Tibial nerve (tissue), 4 donors: ENCODE data around the gene SLIT1. TPM values are rescaled to one million over a fixed set of nuclear protein-coding genes. Genes with fewer than 3 reads are reported as not detected.

Experiments
- DNase-seq, 2 donors: peaks; one replicate each; pipeline ENCODE4 v3.0.0-alpha.2; 2019; ENCODE audit warnings: low spot score in 2 of 2
- H3K27ac ChIP-seq, 4 donors: fragments of 200-600 bp; sonication (generic) in 3 of 4; one replicate each; pipeline ENCODE4 v1.5.1; 2017 to 2019; ENCODE audit warnings: mild to moderate bottlenecking in 1 of 4
- H3K27me3 ChIP-seq, 2 donors: fragments of 200-600 bp; sonication (generic) in 1 of 2; one replicate each; pipeline versions ENCODE4 v1.5.1 to v1.6.0; 2017 to 2019
- H3K36me3 ChIP-seq, 3 donors: fragments of 200-600 bp; sonication (generic); one replicate each; pipeline ENCODE4 v1.5.1; 2018 to 2019
- H3K4me1 ChIP-seq, 4 donors: fragments of 200-600 bp; sonication (generic) in 3 of 4; one replicate each; pipeline ENCODE4 v1.5.1; 2017 to 2019
- H3K4me3 ChIP-seq, 4 donors: fragments of 200-600 bp; sonication (generic) in 3 of 4; one replicate each; pipeline ENCODE4 v1.5.1; 2017 to 2019; ENCODE audit warnings: mild to moderate bottlenecking in 1 of 4, moderate library complexity in 1 of 4
- H3K9me3 ChIP-seq, 4 donors: fragments of 200-600 bp; sonication (generic) in 3 of 4; one replicate each; pipeline ENCODE4 v1.5.1; 2017 to 2019
- EP300 ChIP-seq, 2 donors: sonication (generic); formaldehyde crosslinking; IDR thresholded peaks; one replicate each; pipeline ENCODE4 v1.6.1; 2017; ENCODE audit warnings: antibody characterized with exemption in 2 of 2, mild to moderate bottlenecking in 1 of 2
- POLR2A ChIP-seq, 2 donors: fragments of 450-650 bp; IDR thresholded peaks; one replicate each; pipeline ENCODE4 v1.6.1; 2017; ENCODE audit warnings: antibody characterized with exemption in 2 of 2, mild to moderate bottlenecking in 2 of 2, moderate library complexity in 2 of 2
- WGBS, 2 donors: methylation state at CpG; one replicate each; pipeline ENCODE4 v1.1.5; 2018; 5-methylcytosine and 5-hydroxymethylcytosine counted together
- total RNA-seq, 4 donors: library from RNA; depleted of rRNA; stranded (reverse); fragments of >200 nt; gene quantifications; one replicate each; pipeline ENCODE4 v1.1.0, GENCODE V29; 2016
- TF ChIP-seq, protein P1 (sequence below), 5 experiments: fragments of 200-600 bp in 3 of 5; fragments of 450-650 bp in 2 of 5; sonication (generic) in 3 of 5; IDR thresholded peaks; one replicate each; pipeline ENCODE4 v1.5.1; 2016 to 2019; ENCODE audit warnings: antibody characterized with exemption in 5 of 5, mild to moderate bottlenecking in 3 of 5, moderate library complexity in 2 of 5

SLIT1 gene
- total RNA-seq, 4 donors from 2014 or later = 0.78 to 3.1 (median 1.3) TPM

DNA sequence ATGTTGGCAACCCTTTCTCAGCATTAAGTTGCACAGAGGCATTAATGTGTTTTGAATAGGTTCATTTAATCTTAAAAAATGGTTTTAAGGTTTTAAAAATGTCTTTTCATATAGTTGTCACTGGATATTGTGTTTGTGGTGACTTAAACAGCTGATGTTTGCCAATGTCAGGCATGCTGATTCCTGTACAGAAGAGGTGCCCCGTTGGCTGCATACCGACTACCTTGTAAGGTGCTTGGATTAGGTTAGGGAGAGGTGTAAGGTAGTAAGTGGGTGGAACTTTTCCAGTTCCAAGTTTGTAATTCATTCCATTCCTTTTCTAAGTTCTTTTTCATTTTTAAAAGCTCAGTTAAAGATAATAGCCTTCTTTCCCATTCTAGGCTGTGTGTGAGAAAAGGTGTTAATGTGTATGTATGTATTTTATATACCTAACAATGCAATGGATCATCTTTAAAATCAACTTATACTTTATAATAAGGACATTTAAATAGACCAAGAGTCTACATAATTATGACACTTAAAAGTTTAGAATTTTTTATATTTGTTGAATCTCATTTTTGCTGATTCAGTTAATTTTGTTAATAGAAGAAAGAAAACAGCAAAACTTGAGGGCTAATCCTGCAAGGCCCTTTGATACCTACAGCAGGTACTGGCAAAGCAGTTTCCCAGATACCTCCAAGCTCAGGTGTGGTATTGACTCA is 198.5 kb downstream of the SLIT1 start:
- no peaks in the 10 kb centered on the region for H3K9me3 ChIP-seq
- no peak overlapping the region for H3K27ac ChIP-seq
- H3K36me3 ChIP-seq = peaks cover 0 to 4% (median 0%) of the 10 kb centered on the region in 3 donors
- no peak overlapping the region for H3K4me3 ChIP-seq
- no peak for TF ChIP-seq EP300 (IDR thresholded peaks at IDR 0.05)
- TF ChIP-seq, protein P1, sequence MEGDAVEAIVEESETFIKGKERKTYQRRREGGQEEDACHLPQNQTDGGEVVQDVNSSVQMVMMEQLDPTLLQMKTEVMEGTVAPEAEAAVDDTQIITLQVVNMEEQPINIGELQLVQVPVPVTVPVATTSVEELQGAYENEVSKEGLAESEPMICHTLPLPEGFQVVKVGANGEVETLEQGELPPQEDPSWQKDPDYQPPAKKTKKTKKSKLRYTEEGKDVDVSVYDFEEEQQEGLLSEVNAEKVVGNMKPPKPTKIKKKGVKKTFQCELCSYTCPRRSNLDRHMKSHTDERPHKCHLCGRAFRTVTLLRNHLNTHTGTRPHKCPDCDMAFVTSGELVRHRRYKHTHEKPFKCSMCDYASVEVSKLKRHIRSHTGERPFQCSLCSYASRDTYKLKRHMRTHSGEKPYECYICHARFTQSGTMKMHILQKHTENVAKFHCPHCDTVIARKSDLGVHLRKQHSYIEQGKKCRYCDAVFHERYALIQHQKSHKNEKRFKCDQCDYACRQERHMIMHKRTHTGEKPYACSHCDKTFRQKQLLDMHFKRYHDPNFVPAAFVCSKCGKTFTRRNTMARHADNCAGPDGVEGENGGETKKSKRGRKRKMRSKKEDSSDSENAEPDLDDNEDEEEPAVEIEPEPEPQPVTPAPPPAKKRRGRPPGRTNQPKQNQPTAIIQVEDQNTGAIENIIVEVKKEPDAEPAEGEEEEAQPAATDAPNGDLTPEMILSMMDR (IDR thresholded peaks at IDR 0.05) = no peak
- TF ChIP-seq POLR2A (IDR thresholded peaks at IDR 0.05) = no peak
- 92 to 96% methylated on average over 2 of the region's 2 CpGs for WGBS, 2 donors
- no peak for DNase-seq
- H3K4me1 ChIP-seq = peaks cover 0 to 4% (median 2%) of the 10 kb centered on the region in 4 donors
- H3K27me3 ChIP-seq = no peaks in the 10 kb centered on the region

GRCh38 chr10:96986200-96986856 is 199.4 kb downstream of the SLIT1 start:
- 84 to 100% methylated on average over 6 of the region's 6 CpGs for WGBS, 2 donors
- no peak overlapping the region for H3K27ac ChIP-seq
- no peaks in the 10 kb centered on the region for H3K9me3 ChIP-seq
- H3K36me3 ChIP-seq = peaks cover 0 to 13% (median 4%) of the 10 kb centered on the region in 3 donors
- H3K27me3 ChIP-seq = no peaks in the 10 kb centered on the region
- DNase-seq = no peak
- TF ChIP-seq POLR2A (IDR thresholded peaks at IDR 0.05) = no peak
- H3K4me3 ChIP-seq = no peak overlapping the region
- peaks cover 0 to 4% (median under 1%) of the 10 kb centered on the region in 4 donors for H3K4me1 ChIP-seq

DNA sequence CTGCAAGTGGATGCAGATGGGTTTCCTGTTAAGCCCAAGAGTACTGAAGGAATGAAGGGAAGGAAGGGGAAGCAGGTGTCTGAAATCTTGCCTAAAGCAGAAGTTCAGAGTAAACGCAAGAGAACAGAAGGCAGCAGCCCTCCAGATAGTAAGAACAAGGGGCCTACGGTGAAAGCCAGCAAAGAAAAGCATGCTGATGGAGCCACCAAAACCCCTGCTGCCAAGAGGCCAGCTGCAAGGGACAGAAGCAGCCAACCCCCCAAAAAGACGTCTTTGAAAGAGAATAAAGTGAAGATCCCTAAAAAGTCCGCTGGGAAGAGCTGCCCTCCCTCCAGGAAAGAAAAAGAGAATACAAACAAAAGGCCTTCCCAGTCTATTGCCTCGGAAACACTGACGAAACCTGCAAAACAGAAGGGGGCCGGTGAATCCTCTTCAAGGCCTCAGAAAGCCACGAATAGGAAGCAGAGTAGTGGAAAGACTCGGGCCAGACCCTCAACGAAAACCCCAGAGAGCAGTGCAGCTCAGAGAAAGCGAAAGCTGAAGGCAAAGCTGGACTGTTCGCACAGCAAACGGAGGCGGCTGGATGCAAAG is 201.1 kb downstream of the SLIT1 start:
- peak overlapping the region in 3 of 4 donors; percentile 1 to 24 (median 6) for H3K4me3 ChIP-seq
- WGBS, 2 donors = 37 to 48% methylated on average over 14 of the region's 14 CpGs

DNA sequence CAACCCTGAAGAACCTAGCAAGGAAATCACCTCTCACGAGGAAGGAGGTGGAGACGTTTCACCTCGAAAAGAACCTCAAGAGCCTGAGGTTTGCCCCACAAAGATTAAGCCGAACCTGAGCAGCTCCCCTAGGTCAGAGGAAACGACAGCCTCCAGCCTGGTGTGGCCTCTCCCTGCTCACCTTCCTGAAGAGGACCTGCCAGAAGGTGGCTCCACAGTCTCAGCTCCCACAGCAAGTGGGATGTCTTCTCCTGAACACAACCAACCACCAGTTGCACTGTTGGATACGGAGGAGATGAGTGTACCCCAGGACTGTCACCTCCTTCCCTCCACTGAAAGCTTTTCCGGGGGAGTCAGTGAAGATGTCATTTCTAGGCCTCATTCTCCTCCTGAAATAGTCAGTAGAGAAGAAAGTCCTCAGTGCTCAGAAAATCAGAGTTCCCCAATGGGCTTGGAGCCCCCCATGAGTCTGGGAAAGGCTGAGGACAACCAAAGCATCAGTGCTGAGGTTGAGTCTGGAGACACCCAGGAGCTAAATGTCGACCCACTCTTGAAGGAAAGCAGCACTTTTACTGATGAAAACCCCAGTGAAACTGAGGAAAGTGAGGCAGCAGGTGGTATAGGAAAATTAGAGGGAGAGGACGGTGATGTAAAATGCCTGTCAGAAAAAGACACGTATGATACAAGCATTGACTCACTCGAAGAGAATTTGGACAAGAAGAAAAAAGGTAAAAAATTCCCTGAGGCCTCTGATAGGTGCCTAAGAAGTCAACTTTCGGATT is 203.4 kb downstream of the SLIT1 start:
- DNase-seq = no peak
- TF ChIP-seq EP300 (IDR thresholded peaks at IDR 0.05) (no peak), POLR2A (IDR thresholded peaks at IDR 0.05) (no peak)
- TF ChIP-seq, protein P1 (IDR thresholded peaks at IDR 0.05) = no peak
- H3K4me1 ChIP-seq = peaks cover 0 to 4% (median 0%) of the 10 kb centered on the region in 4 donors
- peaks cover 0 to 24% (median 13%) of the 10 kb centered on the region in 3 donors for H3K36me3 ChIP-seq
- no peaks in the 10 kb centered on the region for H3K27me3 ChIP-seq
- 91 to 97% methylated on average over 12 of the region's 12 CpGs for WGBS, 2 donors
- H3K9me3 ChIP-seq = no peaks in the 10 kb centered on the region
- H3K4me3 ChIP-seq = no peak overlapping the region
- H3K27ac ChIP-seq = no peak overlapping the region

More for the DNA sequence above, 201.1 kb downstream of the SLIT1 start:
- peak overlapping the region in 2 of 4 donors; percentile 34 to 44 for H3K27ac ChIP-seq
- peaks cover 0 to 24% (median 13%) of the 10 kb centered on the region in 3 donors for H3K36me3 ChIP-seq
- H3K9me3 ChIP-seq = no peaks in the 10 kb centered on the region
- DNase-seq = no peak
- H3K4me1 ChIP-seq = peaks cover 0 to 4% (median 0%) of the 10 kb centered on the region in 4 donors
- TF ChIP-seq POLR2A (IDR thresholded peaks at IDR 0.05) (no peak), EP300 (IDR thresholded peaks at IDR 0.05) (no peak)
- TF ChIP-seq, protein P1 (IDR thresholded peaks at IDR 0.05) = no peak
- H3K27me3 ChIP-seq = no peaks in the 10 kb centered on the region

DNA sequence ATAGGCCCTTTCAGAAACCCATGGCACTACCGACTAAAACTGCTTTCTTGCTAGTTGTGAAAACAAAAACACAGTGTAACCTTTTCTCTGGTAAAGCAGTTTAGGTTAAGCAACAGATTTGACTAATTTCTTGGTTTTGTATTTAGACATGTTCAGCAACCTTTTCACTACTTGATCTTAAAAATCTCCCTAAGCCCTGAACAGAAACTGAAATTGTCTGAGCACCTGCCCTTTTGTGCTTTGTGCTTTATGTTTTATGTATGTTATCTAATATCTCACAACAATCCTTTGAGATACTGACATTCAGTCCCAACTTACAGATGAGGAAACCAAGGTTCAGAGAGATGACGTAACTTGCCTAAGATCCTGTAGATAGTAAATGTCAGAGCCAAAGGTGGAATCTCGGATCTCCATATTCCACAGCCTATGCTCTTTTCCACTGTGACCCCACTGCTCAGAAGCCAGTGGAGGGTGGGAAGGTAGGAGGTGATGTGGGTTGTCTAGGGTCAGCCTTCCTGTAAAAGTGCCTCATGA is 207.1 kb downstream of the SLIT1 start:
- TF ChIP-seq EP300 (IDR thresholded peaks at IDR 0.05) (no peak), POLR2A (IDR thresholded peaks at IDR 0.05) (no peak)
- TF ChIP-seq, protein P1 (IDR thresholded peaks at IDR 0.05) = no peak
- Histone ChIP-seq H3K27me3 (no peaks in the 10 kb centered on the region), H3K4me1 (peaks cover 0 to 8% (median 0%) of the 10 kb centered on the region in 4 donors), H3K27ac (no peak overlapping the region), H3K36me3 (peaks cover 0 to 24% (median 13%) of the 10 kb centered on the region in 3 donors), H3K4me3 (no peak overlapping the region), H3K9me3 (no peaks in the 10 kb centered on the region)
- DNase-seq = no peak
- 86 to 93% methylated on average over 3 of the region's 3 CpGs for WGBS, 2 donors
